Peyer's patch (tissue), 4 donors: ENCODE measurements around the gene KRTAP12-2. TPM values are rescaled to one million over a fixed set of nuclear protein-coding genes. Genes with fewer than 3 reads are reported as not detected.
A peak's percentile ranks its signal among the peaks of the same experiment; 100 is the strongest.

Experiments
- DNase-seq, 3 donors: peaks; one replicate each; pipeline ENCODE4 v3.0.0-alpha.2; 2017 to 2019
- H3K27ac ChIP-seq, 4 donors: fragments of 200-600 bp; sonication (generic); one replicate each; pipeline ENCODE4 v1.5.1; 2016 to 2019
- H3K27me3 ChIP-seq, 2 donors: fragments of 200-600 bp; sonication (generic); one replicate each; pipeline ENCODE4 v1.5.1; 2019
- H3K36me3 ChIP-seq, 3 donors: fragments of 200-600 bp; sonication (generic); one replicate each; pipeline ENCODE4 v1.5.1; 2016 to 2019
- H3K4me1 ChIP-seq, 4 donors: fragments of 200-600 bp; sonication (generic); one replicate each; pipeline ENCODE4 v1.5.1; 2016 to 2019
- H3K4me3 ChIP-seq, 4 donors: fragments of 200-600 bp; sonication (generic); 1 replicate in 3 of 4; 2 replicates in 1 of 4; pipeline ENCODE4 v1.5.1; 2016 to 2019; ENCODE audit warnings: mild to moderate bottlenecking in 1 of 4
- H3K9me3 ChIP-seq, 4 donors: fragments of 200-600 bp; sonication (generic); one replicate each; pipeline ENCODE4 v1.5.1; 2016 to 2019; ENCODE audit warnings: mild to moderate bottlenecking in 1 of 4
- CTCF ChIP-seq, 6 experiments: fragments of 450-650 bp in 4 of 6; fragments of 200-600 bp in 2 of 6; sonication (generic) in 1 of 6; IDR thresholded peaks; one replicate each; pipeline ENCODE4 v1.5.1; 2017 to 2019; ENCODE audit warnings: antibody characterized with exemption in 6 of 6, mild to moderate bottlenecking in 3 of 6, moderate library complexity in 1 of 6
- POLR2A ChIP-seq, 2 donors: fragments of 450-650 bp; IDR thresholded peaks; one replicate each; pipeline ENCODE4 v1.5.1; 2017; ENCODE audit warnings: antibody characterized with exemption in 2 of 2, mild to moderate bottlenecking in 2 of 2, moderate library complexity in 2 of 2
- total RNA-seq, 4 donors: library from RNA; depleted of rRNA; stranded (reverse); fragments of >200 nt; gene quantifications; one replicate each; pipeline ENCODE4 v1.1.0, GENCODE V29; 2016

KRTAP12-2 gene
- total RNA-seq, 4 donors from 2014 or later = not detected

- Histone ChIP-seq H3K27me3 (peaks cover 0 to 32% of the 10 kb centered on the region in 2 donors), H3K4me3 (no peak within 1 kb of the TSS), H3K4me1 (peaks cover 0 to 15% (median 0%) of the 10 kb centered on the region in 4 donors), H3K36me3 (no peaks in the 10 kb centered on the region), H3K27ac (no peak within 1 kb of the TSS), H3K9me3 (no peaks in the 10 kb centered on the region)
- peak in 2 of 3 donors; percentile 44 to 45 for DNase-seq
- no peak for TF ChIP-seq POLR2A (IDR thresholded peaks at IDR 0.05)
- no peak for TF ChIP-seq CTCF (IDR thresholded peaks at IDR 0.05)
Observed at GRCh38 chr21:44711327-44712202, 44.8 kb upstream of the KRTAP12-2 start, which contains the start of gene TSPEAR. TSPEAR (minus strand) TSS chr21:44711572; CDS start chr21:44711514, 58 bp downstream.

- no peak for TF ChIP-seq POLR2A (IDR thresholded peaks at IDR 0.05)
- no peak for TF ChIP-seq CTCF (IDR thresholded peaks at IDR 0.05)
- peaks cover 0 to 32% of the 10 kb centered on the region in 2 donors for H3K27me3 ChIP-seq
- DNase-seq = no peak
- peaks cover 0 to 6% (median 2%) of the 10 kb centered on the region in 4 donors for H3K9me3 ChIP-seq
- H3K36me3 ChIP-seq = no peaks in the 10 kb centered on the region
- peaks cover 0 to 15% (median 0%) of the 10 kb centered on the region in 4 donors for H3K4me1 ChIP-seq
- H3K4me3 ChIP-seq = no peak overlapping the region
- H3K27ac ChIP-seq = no peak overlapping the region
Observed at GRCh38 chr21:44710756-44711326, 44.1 kb upstream of the KRTAP12-2 start.

- peaks cover 0 to 15% (median 0%) of the 10 kb centered on the region in 4 donors for H3K4me1 ChIP-seq
- peaks cover 0 to 32% of the 10 kb centered on the region in 2 donors for H3K27me3 ChIP-seq
- TF ChIP-seq CTCF (IDR thresholded peaks at IDR 0.05) = no peak
- TF ChIP-seq POLR2A (IDR thresholded peaks at IDR 0.05) = no peak
- peaks cover 0 to 6% (median 2%) of the 10 kb centered on the region in 4 donors for H3K9me3 ChIP-seq
- H3K4me3 ChIP-seq = no peak overlapping the region
- no peaks in the 10 kb centered on the region for H3K36me3 ChIP-seq
- H3K27ac ChIP-seq = no peak overlapping the region
- DNase-seq = peak in 1 of 3 donors; percentile 39
Observed at GRCh38 chr21:44710294-44710665, 43.6 kb upstream of the KRTAP12-2 start.

- no peaks in the 10 kb centered on the region for H3K36me3 ChIP-seq
- peaks cover 0 to 6% (median 2%) of the 10 kb centered on the region in 4 donors for H3K9me3 ChIP-seq
- peak overlapping the region in 1 of 4 donors; percentile 19 for H3K4me3 ChIP-seq
- peaks cover 0 to 15% (median 0%) of the 10 kb centered on the region in 4 donors for H3K4me1 ChIP-seq
- no peak overlapping the region for H3K27ac ChIP-seq
- DNase-seq = peak in 2 of 3 donors; percentile 44 to 47
- TF ChIP-seq CTCF (IDR thresholded peaks at IDR 0.05) (no peak), POLR2A (IDR thresholded peaks at IDR 0.05) (no peak)
- peaks cover 0 to 32% of the 10 kb centered on the region in 2 donors for H3K27me3 ChIP-seq
Observed at GRCh38 chr21:44709426-44710293, 42.9 kb upstream of the KRTAP12-2 start.

GRCh38 chr21:44708866-44709425 lies 42.2 kb upstream of the KRTAP12-2 start:
- DNase-seq = peak in 2 of 3 donors; percentile 24 to 40
- no peak for TF ChIP-seq POLR2A (IDR thresholded peaks at IDR 0.05)
- TF ChIP-seq CTCF (IDR thresholded peaks at IDR 0.05) = no peak

More at GRCh38 chr21:44708866-44709425, 42.2 kb upstream of the KRTAP12-2 start:
- peaks cover 0 to 32% of the 10 kb centered on the region in 2 donors for H3K27me3 ChIP-seq
- H3K9me3 ChIP-seq = peaks cover 0 to 6% (median 2%) of the 10 kb centered on the region in 4 donors
- H3K27ac ChIP-seq = no peak overlapping the region
- no peaks in the 10 kb centered on the region for H3K36me3 ChIP-seq
- H3K4me1 ChIP-seq = peaks cover 0 to 15% (median 0%) of the 10 kb centered on the region in 4 donors
- H3K4me3 ChIP-seq = no peak overlapping the region
